ENCODE results near the gene NARS2.
"Not testable (repeated sequence)": the region's sequence is repeated elsewhere in the genome, so short reads cannot be mapped to it uniquely, and the experiment has no call there.

The NARS2 gene

DNA sequence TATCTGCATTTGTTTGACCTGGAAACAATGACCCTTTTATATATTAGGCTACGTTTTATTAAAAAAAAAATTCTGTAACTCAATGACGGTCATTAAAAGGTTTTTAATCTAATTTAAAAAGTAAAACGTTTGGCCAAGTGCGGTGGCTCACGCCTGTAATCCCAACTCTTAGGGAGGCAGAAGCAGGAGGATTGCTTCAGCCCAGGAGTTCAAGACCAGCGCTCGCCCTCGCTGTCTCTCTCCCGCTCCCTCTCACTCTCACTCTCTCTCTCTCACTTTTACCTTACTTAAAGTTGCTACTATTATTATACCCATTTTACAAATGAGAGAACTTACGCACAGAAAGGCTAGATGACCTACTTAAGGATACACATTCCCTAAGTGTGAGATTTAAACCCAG lies 814 bp upstream of the NARS2 start:
- no peak for DNase-seq

DNA sequence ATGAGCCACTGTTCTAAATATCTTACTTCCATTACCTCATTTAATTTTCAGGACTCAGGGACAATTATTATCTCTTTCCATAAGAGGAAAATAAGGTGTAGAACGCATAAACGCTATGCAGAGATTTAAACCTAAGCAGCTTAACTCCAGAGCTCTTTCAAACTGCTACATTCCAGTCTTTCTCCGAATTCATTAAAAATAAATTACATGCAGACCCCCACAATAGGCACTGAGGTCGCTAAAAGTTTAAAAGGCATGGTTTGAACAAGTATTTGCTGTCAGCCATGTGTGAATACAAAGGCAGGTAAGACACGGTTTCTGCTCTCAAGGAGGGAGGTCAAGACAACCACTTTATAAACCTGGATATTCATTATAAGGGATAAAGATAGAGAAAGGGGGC lies 983 bp downstream of the NARS2 start:
- DNase-seq = no peak

DNA sequence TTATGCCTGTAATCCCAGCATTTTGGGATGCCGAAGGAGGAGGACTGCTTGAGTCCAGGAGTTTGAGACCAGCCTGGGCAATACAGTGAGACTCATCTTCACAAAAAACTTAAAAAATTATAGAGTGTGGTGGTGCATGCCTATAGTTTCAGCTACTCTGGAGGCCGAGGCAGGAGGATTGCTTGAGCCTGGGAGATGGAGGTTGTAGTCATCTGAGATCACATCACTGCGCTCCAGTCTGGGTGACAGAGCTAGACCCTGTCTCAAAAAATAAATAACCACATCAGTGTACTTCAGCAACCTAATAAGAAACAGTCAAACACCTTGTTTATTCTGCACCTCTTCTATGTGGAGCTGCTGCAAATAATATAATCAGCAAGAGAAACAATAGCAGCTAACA lies 1.4 kb downstream of the NARS2 start:
- no peak for DNase-seq

DNA sequence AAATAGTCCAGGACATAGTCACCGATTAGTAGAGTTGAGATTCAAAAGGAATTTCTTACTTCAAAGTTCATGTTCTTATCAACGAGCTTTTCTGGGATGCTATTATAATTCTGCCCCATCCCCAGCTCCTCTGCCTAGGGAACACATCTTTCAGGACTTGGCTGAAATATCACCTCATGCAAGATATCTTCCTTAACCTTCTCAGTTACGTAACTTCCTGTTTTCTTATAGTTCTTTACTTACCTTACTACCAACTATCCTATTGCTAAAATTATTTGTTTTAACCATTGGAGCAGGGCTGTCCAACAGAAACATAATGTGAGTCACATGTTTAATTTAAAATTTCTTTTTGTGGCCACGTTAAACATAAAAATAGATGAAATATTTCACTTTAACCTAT lies 2.3 kb downstream of the NARS2 start:
- DNase-seq = no peak

DNA sequence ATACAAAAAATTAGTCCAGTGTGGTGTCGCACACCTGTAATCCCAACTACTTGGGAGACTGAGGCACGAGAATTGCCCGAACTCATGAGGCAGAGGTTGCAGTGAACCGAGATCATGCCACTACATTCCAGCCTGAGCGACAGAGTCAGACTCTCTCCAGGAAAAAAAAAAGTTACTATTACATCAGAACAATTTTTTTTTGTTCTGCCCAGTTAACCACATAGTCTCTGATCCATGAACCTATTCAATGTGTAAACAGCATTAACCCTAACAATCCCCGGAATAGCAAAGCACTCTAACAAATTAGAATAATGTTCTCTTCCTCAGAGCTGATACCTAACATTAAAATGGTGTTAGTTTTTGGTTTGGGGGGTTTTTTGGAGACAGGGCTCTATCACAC lies 4.6 kb downstream of the NARS2 start:
- no peak for DNase-seq

DNA sequence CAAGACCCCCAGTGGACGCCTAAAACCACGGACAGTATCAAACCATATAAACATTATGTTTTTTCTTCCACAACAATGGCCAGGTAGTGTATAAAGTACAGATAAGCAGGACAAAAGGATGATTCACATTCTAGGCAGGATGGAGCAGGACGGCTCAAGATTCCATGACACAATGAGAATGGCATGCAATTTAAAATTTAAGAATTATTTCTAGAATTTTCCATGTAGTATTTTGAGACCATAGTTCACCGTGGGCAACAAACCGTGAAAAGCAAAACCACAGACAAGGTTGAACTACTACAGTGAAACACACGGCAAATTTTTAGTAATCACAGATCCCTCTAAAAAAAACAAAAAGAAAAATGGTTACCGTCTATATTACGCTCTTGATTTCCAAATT lies 7.5 kb downstream of the NARS2 start:
- DNase-seq = no peak

DNA sequence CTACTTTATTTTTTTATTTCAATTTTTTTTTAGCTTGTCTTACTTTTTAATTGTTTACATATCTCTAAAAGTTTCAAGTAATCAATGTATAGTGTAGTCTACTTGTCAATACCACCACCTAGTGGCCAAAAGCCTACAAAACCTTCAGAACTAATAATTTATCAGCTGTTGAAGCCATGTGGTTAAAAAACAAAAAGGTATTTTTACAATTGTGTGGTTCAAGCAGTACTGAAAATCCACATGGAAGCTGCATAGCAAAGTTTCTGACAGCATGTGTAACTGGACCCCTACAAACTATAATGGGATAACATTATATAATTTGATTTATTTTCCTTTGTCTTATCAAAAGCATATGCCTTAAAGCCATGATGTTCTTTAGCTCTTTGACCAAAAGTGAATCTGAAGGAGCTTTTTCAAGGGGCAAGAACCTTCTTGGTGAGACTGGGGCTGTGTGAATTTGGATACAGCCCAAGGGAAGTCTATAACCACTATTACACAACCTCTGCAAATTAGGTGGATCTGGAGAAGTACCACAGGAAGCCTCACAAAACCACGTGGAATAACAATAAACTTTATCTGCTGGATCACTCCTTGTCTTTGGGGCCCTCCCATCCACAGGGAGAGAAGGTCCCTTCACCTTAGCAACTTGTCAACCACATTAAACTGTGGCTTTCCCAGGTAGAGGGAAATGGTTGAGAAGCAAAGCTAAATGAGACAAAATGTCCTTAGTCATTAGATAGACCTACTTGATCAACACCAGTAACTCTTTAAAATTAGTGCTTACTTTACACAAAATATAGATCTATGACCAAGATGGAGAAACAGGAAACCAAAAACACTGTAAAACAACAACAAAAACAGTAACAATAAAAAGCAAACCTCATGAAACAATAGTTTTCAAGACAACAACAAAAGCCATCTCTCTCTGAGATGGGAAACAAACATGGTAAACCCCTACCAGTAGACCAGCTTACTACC lies 9.9 kb downstream of the NARS2 start:
- DNase-seq = no peak

DNA sequence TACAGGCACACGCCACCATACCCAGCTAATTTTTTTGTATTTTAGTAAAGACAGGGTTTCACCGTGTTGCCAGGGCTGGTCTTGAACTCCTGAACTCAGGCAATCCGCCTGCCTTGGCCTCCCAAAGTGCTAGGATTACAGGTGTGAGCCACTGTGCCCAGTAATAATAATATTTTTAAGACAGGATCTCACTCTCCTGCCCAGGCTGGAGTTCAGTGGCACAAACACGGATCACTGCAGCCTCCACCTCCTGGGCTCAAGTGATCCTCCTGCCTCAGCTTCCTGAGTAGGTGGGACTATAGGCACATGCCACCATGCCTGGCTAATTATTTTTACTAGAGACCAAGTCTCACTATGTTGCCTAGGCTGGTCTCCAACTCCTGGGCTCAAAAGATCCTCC lies 10.6 kb downstream of the NARS2 start:
- DNase-seq = not testable (repeated sequence)

DNA sequence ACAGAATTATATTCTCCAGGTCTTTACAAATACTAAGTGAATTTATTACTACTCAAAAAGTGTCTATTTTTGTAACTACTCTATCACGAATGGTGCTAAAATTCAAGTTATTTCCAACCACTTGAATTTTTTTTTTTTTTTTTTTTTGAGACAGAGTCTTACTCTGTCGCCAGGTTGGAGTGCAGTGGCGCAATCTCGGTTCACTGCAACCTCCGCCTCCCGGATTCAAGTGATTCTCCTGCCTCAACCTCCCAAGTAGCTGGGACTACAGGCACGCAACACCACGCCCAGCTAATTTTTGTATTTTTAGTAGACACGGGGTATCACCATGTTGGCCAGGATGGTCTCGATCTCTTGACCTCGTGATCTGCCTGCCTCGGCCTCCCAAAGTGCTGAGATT lies 11.6 kb downstream of the NARS2 start:
- DNase-seq = not testable (repeated sequence)

DNA sequence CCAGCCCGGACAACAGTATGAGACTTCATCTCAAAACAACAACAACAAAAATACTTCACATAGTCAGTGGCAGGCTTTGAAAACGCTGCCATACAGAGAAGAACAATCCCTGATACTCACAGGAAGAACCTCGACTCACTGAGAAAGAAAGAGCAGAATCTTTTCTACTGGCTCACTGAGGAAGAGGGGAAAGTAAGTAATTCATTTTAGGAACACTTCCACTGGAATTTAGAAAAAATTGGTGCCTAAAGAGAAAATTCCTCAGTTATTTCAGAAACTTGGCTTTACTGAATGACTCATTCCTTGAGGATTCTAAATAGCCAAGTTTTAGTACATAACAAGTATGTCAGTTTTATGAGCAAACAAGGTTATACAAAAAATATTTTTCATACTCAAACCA lies 12.3 kb downstream of the NARS2 start:
- DNase-seq = no peak

DNA sequence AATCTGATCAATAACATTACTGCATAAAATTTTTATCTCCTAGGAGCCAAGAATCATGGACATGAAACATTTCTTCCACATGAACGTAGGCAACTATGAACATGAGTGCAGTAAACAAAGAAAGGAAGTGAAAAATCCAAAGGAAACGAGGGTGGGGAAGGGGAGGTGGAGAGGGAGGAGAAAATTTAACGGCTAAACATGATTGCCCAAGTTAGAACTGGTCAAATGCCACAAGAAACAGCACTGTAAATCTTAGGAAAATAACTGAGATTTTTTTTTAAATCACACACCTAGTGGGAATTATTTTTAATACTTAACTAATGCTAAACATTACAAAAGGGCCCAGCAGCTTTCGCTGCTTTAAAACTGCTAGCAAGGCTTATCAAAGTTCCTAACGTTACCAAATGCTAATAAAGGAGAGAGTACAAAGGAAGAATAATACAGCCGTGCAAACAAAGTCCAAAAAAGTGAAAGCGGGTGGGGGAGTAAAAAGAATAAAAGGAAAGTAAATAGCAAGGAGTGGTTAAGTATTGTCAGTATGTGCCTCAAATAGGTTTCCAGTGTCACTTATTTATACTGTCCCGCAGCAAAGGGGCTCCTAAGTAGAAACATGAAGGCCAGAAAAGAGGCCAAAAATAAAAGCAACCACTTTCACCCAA lies 13.7 kb downstream of the NARS2 start:
- no peak for DNase-seq

DNA sequence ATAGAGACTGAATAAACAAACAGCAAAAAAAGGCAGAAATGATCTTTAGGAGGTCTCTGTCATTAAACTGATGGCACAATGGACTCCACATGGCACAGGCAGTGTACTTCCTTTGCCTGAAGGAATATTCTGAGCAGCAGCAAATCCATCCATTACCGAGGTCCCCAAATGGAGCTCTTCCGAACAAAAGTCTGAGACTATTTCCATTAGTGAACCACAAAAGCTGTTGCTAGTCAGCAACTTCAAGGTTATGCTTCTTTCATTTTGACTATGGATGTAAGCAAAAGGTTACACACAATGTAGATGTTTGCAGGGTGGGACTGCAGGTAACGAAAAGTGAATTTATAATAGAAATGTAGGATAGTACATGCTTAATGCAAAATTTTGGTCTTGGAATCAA lies 14.5 kb downstream of the NARS2 start:
- DNase-seq = no peak

DNA sequence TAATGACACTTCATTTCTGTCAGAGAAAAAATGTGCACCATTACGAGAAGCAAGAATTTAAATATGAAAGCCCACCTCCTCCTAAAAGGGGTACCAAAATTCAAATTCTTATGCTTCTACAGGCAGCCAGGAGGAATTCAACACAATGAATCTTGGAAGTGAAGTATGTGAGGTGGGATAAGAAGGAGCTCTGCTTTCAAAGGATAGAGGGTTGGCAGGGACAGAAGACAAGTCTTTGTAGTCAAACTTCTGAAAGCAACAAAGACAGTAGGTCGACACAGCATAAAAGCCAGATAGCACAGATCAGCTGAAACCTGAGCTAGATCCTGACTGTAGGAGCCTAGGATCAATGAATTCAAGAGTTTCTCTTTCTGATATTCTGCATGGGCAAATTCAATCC lies 17.4 kb downstream of the NARS2 start:
- DNase-seq = no peak

DNA sequence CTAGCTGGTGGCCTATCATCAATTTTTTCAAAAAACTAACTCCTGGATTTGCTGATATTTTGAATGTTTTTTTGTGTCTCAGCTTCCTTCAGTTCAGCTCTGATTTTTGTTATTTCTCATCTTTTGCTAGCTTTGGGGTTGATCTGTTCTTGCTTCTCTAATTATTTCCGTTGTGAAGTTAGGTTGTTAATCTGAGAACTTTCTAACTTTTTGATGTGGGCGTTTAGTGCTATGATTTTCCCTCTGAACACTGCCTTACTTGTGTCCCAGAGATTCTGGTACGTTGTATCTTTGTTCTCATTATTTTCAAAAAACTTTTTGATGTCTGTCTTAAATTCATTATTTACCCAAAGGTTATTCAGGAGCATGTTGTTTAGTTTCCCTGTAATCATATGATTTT lies 19.1 kb downstream of the NARS2 start:
- DNase-seq = no peak

DNA sequence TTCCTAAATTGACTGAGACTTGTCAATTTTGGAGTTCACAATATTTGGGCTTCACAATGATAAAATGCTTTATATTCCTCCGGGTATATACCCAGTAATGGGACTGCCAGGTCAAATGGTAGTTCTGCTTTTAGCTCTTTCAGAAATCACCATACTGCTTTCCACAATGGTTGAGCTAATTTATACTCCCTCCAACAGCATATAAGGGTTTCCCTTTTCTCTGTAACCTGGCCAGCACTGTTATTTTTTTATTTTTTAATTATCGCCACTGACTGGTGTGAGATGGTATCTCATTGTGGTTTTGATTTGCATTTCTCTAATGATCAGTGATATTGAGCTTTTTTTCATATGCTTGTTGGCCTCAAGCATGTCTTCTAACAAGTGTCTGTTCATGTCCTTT lies 21.8 kb downstream of the NARS2 start:
- DNase-seq = no peak

DNA sequence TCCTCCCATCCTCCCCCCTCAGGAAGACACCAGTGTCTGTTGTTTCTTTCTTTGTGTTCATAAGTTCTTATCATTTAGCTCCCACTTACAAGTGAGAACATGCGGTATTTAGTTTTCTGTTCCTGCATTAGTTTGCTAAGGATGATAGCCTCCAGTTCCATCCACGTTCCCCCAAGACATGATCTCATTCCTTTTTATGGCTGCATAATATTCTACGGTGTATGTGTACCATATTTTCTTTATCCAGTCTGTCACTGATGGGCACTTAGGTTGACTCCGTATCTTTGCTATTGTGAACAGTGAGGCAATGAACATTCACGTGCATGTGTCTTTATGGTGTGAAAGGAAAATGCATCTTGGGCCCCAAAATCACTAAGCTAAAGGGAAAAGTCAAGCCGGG lies 22.5 kb downstream of the NARS2 start:
- not testable (repeated sequence) for DNase-seq

DNA sequence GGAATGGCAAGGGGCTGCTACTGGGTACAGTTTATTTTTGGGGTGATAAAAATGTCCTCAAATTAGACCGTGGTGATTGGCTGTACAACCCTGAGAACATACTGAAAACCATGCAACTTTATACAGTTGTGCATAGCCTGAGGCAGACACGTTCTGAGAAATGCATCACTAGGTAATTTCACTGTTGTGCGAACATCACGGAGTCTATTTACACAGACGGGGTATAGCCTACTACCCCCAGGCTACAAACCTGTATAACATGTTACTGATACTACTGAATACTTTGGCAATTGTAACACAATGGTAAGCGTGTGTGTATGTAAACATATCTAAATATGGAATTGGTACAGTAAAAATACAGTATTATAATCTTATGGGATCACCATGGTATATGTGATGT lies 23.6 kb downstream of the NARS2 start:
- no peak for DNase-seq

DNA sequence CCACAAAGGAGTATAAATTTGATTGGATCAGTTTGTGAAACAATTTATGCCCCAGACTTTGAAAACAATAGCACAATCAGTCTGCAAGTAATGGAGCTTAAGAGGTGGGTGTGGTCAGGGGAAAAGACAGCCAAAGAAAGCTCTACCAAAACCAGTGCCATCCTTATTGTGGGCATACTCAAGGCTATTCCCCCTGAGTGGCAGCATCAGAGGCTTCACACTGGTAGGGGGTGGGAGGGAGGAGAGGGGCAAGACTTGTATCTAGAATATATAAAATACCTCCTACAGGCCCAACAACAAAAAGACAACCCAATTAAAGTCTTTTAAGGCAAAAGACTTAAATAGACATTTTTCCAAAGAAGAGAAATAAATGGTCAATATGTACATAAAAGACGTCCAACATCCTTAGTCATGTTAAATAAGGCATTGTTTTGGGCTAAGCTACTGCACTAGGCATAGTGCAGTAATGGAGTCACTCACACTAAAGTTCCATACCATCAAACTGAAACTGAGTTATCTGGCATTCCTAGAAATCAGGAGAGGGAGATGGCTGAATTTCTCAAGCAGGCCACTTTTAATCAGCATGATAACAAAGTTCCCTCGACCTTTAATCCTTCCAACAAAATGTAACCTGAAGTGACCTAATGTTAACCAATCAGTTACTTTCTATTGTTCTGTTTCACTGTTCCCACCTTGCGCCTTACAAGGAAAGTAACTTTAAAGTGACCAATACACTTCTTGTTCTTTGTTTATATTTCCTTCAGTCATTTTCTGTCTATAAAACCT lies 24.8 kb downstream of the NARS2 start:
- no peak for DNase-seq

DNA sequence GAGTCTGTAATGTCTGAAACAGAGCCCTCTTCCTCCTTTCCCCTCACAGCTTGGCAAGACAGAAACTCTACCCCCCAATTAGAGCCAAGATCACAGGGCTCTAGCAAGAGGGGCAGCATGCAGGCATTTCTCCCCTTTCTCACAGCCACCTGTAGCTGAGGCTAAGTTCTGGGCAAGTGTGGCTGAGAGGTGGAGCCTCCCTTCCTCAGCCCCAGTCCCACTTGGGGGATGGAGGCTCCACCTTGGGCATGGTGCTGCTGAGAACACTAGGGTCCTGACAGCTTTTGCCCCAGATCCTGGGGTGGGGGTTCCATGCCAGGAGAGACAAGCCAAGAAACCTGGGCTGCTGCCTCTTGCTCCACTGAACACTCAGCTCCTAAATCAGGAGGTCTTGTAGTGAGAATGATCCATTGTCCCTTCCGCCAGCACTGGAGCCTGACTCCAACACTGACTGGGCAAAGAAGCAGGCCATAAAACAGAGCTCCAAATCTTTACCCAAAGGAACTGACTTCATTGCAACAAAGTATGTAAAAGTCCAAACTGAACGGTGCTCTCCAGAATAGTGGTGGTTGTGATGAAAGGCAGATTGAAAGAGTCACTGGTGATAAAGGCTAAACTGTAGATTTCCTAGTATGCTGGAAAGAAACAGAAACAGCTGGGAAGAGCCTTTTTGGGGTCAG lies 25.6 kb downstream of the NARS2 start:
- no peak for DNase-seq

DNA sequence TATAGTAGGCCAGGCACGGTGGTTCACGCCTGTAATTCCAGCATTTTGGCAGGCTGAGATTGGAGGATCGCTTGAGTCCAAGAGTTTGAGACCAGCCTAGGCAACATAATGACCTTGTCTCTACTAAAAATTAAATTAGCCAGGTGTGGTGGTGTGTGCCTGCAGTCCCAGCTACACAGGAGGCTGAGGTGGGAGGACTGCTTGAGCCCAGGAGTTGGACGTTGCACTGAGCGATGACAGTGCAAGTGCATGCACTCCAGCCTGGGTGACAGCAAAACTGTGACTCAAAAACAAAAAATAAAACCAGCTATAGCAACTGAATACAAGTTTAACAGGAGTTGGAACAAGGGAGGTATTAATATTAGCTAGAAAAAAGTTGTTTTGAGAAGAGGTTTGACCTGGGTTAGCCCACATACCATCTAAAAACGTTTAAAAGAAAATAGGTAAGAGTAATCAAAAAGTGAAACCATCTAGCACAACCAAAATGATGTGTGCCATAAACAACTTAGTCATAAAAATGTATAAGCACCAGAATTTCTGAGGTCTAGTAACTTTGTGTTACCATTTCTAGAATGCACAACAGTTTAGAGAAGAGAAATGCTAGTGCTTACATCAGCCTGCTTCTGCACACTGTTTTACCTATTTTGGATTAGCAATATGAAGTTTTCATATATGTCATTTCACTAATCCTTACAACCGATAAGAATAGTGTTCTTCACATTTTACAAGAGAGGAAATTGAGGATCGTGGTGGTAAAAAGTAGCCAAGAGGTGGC lies 26.5 kb downstream of the NARS2 start:
- DNase-seq = no peak

DNA sequence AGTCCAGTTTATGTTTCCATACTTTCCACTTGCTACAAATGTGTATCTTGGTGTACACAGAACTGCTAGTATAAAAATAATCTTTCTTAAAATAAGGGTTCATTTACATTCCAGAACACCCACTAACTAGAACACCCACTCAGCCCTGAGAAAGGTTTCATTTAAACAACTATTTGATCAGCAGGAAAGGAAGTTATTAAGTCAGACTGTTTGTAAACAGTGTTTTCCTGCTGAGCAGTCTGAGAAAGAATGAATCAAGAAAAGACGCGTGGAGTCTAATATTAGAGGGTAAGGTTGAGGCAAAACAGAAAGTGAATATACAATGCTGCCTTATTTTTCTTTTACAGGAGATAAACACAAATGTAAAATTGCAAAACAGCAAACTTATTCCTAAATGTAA lies 32.7 kb downstream of the NARS2 start:
- no peak for DNase-seq

DNA sequence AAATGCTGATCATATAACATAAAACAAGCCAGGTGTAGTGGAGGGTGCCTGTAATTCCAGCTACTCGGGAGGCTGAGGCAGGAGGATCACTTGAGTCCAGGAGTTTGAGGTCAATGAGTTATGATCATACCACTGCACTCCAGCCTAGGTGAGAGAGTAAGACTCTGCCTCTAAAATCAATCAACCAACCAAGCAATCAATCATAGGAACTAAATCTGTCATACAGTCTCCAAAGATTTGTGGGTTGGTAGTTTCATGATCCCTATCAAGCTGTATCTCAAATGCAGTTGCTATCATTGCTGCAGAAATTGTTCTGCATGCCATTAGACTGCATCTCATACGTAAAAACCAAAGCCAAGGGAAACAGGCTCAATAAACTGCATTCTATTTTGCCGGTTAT lies 33.1 kb downstream of the NARS2 start:
- no peak for DNase-seq

Data from NCI-H1436 treated with DMSO at 0.1 percent for 48 hours (cell line).